Stimulated activated CD8-positive, alpha-beta memory T cell treated with anti-CD3 and anti-CD28 coated beads, Interleukin-15, amount 100 ng/mL, for 24 hours (primary cell): ENCODE results near the gene KIF1C.
"Not testable (repeated sequence)": the region's sequence is repeated elsewhere in the genome, so short reads cannot be mapped to it uniquely, and the experiment has no call there.

Source experiments
- DNase-seq: peaks from one replicate; pipeline ENCODE4 v3.0.0-alpha.2; 2020; ENCODE audit warnings: low read depth

The KIF1C gene

GRCh38 chr17:5045496-5045895 is 47.7 kb downstream of the KIF1C start:
- no peak for DNase-seq

GRCh38 chr17:5047446-5047845 is 49.7 kb downstream of the KIF1C start:
- DNase-seq = no peak

GRCh38 chr17:5049314-5049841 is 51.6 kb downstream of the KIF1C start:
- DNase-seq = no peak

- DNase-seq = no peak
These were observed 52.5 kb downstream of the KIF1C start for GRCh38 chr17:5050278-5050677.

GRCh38 chr17:5055543-5055942 is 57.8 kb downstream of the KIF1C start:
- DNase-seq = no peak

GRCh38 chr17:5065227-5065744 is 67.5 kb downstream of the KIF1C start:
- no peak for DNase-seq

- no peak for DNase-seq
These were observed 70.5 kb downstream of the KIF1C start for GRCh38 chr17:5068236-5068635.

GRCh38 chr17:5069724-5070123 is 72.0 kb downstream of the KIF1C start:
- no peak for DNase-seq

GRCh38 chr17:5075472-5075871 is 77.7 kb downstream of the KIF1C start:
- not testable (repeated sequence) for DNase-seq

GRCh38 chr17:5077275-5077674 is 79.5 kb downstream of the KIF1C start:
- DNase-seq = not testable (repeated sequence)

GRCh38 chr17:5077781-5078105 is 80.0 kb downstream of the KIF1C start:
- DNase-seq = no peak
